NCI-H446 treated with DMSO at 0.1 percent for 48 hours (cell line): ENCODE results near the gene ZBTB44.
"Not testable (repeated sequence)": the region's sequence is repeated elsewhere in the genome, so short reads cannot be mapped to it uniquely, and the experiment has no call there.

Experiments
- DNase-seq: peaks from one replicate; lab custom pipeline; 2025; lab: John Stamatoyannopoulos, UW

Gene ZBTB44

GRCh38 chr11:130312046-130312445 is 2.7 kb downstream of the ZBTB44 start:
- DNase-seq, result no peak

- DNase-seq, result no peak
These were observed 4.1 kb downstream of the ZBTB44 start for GRCh38 chr11:130310622-130311021.

- DNase-seq, result no peak
These were observed 5.8 kb downstream of the ZBTB44 start for GRCh38 chr11:130308886-130309285.

GRCh38 chr11:130308059-130308458 is 6.7 kb downstream of the ZBTB44 start:
- DNase-seq, result no peak

GRCh38 chr11:130304651-130305050 is 10.1 kb downstream of the ZBTB44 start:
- no peak for DNase-seq

GRCh38 chr11:130301002-130301401 is 13.7 kb downstream of the ZBTB44 start:
- no peak for DNase-seq

GRCh38 chr11:130300567-130300966 is 14.2 kb downstream of the ZBTB44 start:
- no peak for DNase-seq

- no peak for DNase-seq
These were observed 14.7 kb downstream of the ZBTB44 start for GRCh38 chr11:130299978-130300377.

GRCh38 chr11:130295657-130296056 is 19.1 kb downstream of the ZBTB44 start:
- DNase-seq, result no peak

GRCh38 chr11:130282111-130282510 is 32.6 kb downstream of the ZBTB44 start:
- no peak for DNase-seq

- DNase-seq, result not testable (repeated sequence)
These were observed 33.4 kb downstream of the ZBTB44 start for GRCh38 chr11:130281341-130281740.

- DNase-seq, result no peak
These were observed 34.7 kb downstream of the ZBTB44 start for GRCh38 chr11:130279989-130280388.

- no peak for DNase-seq
These were observed 36.0 kb downstream of the ZBTB44 start for GRCh38 chr11:130278745-130279144.

- no peak for DNase-seq
These were observed 36.6 kb downstream of the ZBTB44 start for GRCh38 chr11:130278151-130278550.

- no peak for DNase-seq
These were observed 42.4 kb downstream of the ZBTB44 start for GRCh38 chr11:130272336-130272735.

GRCh38 chr11:130269326-130269943 is 45.3 kb downstream of the ZBTB44 start:
- no peak for DNase-seq

GRCh38 chr11:130263351-130263750 is 51.4 kb downstream of the ZBTB44 start:
- no peak for DNase-seq

GRCh38 chr11:130262424-130262823 is 52.3 kb downstream of the ZBTB44 start:
- DNase-seq, result no peak

GRCh38 chr11:130261571-130261970 is 53.1 kb downstream of the ZBTB44 start:
- no peak for DNase-seq

GRCh38 chr11:130260742-130261141 is 54.0 kb downstream of the ZBTB44 start:
- no peak for DNase-seq

- no peak for DNase-seq
These were observed 54.6 kb downstream of the ZBTB44 start for GRCh38 chr11:130260080-130260627.

- not testable (repeated sequence) for DNase-seq
These were observed 63.0 kb downstream of the ZBTB44 start for GRCh38 chr11:130251763-130252162.

GRCh38 chr11:130249929-130250328 is 64.8 kb downstream of the ZBTB44 start:
- not testable (repeated sequence) for DNase-seq

- DNase-seq, result no peak
These were observed 65.3 kb downstream of the ZBTB44 start for GRCh38 chr11:130249371-130249770.
